CD4-positive, alpha-beta T cell treated with Interleukin-17A for 4 hours (primary cell): Measurements from ENCODE around the gene KLHL22.
"Not testable (repeated sequence)": the region's sequence is repeated elsewhere in the genome, so short reads cannot be mapped to it uniquely, and the experiment has no call there.

Experiments used
- DNase-seq: peaks from one replicate; pipeline ENCODE4 v3.0.0-alpha.2; 2020; ENCODE audit warnings: mixed read lengths

Gene KLHL22

GRCh38 chr22:20499769-20500168 lies 4.2 kb upstream of the KLHL22 start:
- no peak for DNase-seq

GRCh38 chr22:20498913-20499312 lies 3.3 kb upstream of the KLHL22 start:
- no peak for DNase-seq

GRCh38 chr22:20497426-20497825 lies 1.8 kb upstream of the KLHL22 start:
- no peak for DNase-seq

GRCh38 chr22:20495861-20496681 lies 476 bp upstream of the KLHL22 start:
- DNase-seq: peak; percentile 93

GRCh38 chr22:20491346-20491745 lies 4.2 kb downstream of the KLHL22 start:
- no peak for DNase-seq

GRCh38 chr22:20490941-20491307 lies 4.7 kb downstream of the KLHL22 start:
- DNase-seq: no peak

- DNase-seq: no peak
These were observed 5.2 kb downstream of the KLHL22 start for GRCh38 chr22:20490183-20490940.

GRCh38 chr22:20488946-20489345 lies 6.6 kb downstream of the KLHL22 start:
- DNase-seq: no peak

GRCh38 chr22:20487715-20488114 lies 7.9 kb downstream of the KLHL22 start:
- no peak for DNase-seq

GRCh38 chr22:20486229-20486628 lies 9.4 kb downstream of the KLHL22 start:
- no peak for DNase-seq

GRCh38 chr22:20484948-20485683 lies 10.5 kb downstream of the KLHL22 start:
- DNase-seq: no peak

- DNase-seq: no peak
These were observed 11.8 kb downstream of the KLHL22 start for GRCh38 chr22:20483771-20484170.

GRCh38 chr22:20483143-20483506 lies 12.5 kb downstream of the KLHL22 start:
- DNase-seq: not testable (repeated sequence)

GRCh38 chr22:20479612-20480196 lies 15.9 kb downstream of the KLHL22 start:
- DNase-seq: no peak

GRCh38 chr22:20478059-20478458 lies 17.5 kb downstream of the KLHL22 start:
- not testable (repeated sequence) for DNase-seq

- DNase-seq: not testable (repeated sequence)
These were observed 20.0 kb downstream of the KLHL22 start for GRCh38 chr22:20475569-20475968.

GRCh38 chr22:20475115-20475436 lies 20.5 kb downstream of the KLHL22 start:
- no peak for DNase-seq

- DNase-seq: no peak
These were observed 22.8 kb downstream of the KLHL22 start for GRCh38 chr22:20472629-20473442.

- DNase-seq: no peak
These were observed 24.3 kb downstream of the KLHL22 start for GRCh38 chr22:20471126-20471833.

GRCh38 chr22:20470525-20470924 lies 25.1 kb downstream of the KLHL22 start:
- not testable (repeated sequence) for DNase-seq

GRCh38 chr22:20469110-20469868 lies 26.3 kb downstream of the KLHL22 start:
- DNase-seq: no peak
